ENCODE results near the gene HLTF.

- no peak for TF ChIP-seq CTCF (IDR thresholded peaks at IDR 0.05 in 2 of 3, conservative IDR thresholded peaks at IDR 0.05 in 1 of 3; ENCODE audit: borderline replicate concordance in 1 of 3, insufficient read depth in 1 of 3, low read depth in 2 of 3, low read length in 2 of 3)
- TF ChIP-seq REST (IDR thresholded peaks at IDR 0.05; ENCODE audit: low read depth): no peak
- TF ChIP-seq YY1 (IDR thresholded peaks at IDR 0.05; ENCODE audit: extremely low read depth, insufficient replicate concordance, low read depth, low read length): no peak
- no peak for TF ChIP-seq RAD21 (IDR thresholded peaks at IDR 0.05; ENCODE audit: low read depth)
- no peak for TF ChIP-seq POLR2A (IDR thresholded peaks at IDR 0.05; ENCODE audit: borderline replicate concordance, extremely low read depth, insufficient read depth, insufficient read length)
Measured at GRCh38 chr3:148998297-148998696, 88.0 kb downstream of the HLTF start.

Measured in HCT116 (cell line).